ENCODE results near the gene ZBTB7B. TPM values are rescaled to one million over a fixed set of nuclear protein-coding genes. Genes with fewer than 3 reads are reported as not detected.

The ZBTB7B gene
- total RNA-seq, 1 donor, result 22.6 TPM

DNA sequence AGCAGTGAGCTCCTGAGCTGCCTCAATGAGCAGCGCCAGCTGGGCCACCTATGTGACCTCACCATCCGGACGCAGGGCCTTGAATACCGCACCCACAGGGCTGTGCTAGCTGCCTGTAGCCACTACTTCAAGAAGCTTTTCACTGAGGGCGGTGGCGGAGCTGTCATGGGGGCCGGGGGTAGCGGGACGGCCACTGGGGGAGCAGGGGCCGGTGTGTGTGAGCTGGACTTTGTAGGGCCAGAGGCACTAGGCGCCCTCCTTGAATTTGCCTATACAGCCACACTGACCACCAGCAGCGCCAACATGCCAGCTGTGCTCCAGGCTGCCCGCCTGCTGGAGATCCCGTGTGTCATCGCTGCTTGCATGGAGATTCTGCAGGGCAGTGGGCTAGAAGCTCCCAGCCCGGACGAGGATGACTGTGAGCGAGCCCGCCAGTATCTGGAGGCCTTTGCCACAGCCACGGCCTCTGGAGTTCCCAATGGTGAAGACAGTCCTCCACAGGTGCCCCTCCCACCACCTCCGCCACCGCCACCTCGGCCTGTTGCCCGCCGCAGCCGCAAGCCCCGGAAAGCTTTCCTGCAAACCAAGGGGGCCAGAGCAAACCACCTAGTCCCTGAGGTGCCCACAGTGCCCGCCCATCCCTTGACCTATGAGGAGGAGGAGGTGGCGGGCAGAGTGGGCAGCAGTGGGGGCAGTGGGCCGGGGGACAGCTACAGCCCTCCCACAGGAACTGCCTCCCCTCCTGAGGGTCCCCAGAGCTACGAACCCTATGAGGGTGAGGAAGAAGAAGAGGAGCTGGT lies 12.3 kb downstream of the ZBTB7B start:
- no peak for DNase-seq (ENCODE audit: low read depth in 2 of 3, low spot score in 2 of 3)

DNA sequence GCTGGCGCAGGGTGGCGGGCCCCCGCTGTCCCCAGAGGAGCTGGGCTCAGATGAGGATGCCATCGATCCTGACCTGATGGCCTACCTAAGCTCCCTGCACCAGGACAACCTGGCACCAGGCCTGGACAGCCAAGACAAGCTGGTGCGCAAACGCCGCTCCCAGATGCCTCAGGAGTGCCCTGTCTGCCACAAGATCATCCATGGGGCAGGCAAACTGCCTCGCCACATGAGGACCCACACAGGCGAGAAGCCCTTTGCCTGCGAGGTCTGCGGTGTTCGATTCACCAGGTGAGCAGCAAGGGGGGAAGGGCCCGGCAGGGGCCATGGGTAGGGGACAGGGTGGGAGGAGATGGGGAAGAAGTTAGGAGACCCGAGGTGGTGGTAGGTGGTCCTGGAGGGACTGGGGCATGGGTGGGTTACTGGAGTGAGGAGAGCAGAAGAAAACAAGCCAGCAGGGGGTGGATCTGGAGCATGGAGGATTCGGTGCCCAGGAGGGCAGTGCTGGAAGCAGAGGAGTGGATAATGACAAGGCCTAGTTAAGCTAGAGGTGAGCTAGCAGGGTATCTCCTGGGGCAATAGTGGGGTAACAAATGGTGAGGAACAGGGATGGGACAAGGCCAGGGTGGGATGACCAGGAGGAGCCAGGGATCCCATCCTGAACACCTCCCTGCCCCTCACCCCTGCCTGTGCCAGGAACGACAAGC lies 13.1 kb downstream of the ZBTB7B start:
- DNase-seq (ENCODE audit: low read depth in 2 of 3, low spot score in 2 of 3), result no peak

DNA sequence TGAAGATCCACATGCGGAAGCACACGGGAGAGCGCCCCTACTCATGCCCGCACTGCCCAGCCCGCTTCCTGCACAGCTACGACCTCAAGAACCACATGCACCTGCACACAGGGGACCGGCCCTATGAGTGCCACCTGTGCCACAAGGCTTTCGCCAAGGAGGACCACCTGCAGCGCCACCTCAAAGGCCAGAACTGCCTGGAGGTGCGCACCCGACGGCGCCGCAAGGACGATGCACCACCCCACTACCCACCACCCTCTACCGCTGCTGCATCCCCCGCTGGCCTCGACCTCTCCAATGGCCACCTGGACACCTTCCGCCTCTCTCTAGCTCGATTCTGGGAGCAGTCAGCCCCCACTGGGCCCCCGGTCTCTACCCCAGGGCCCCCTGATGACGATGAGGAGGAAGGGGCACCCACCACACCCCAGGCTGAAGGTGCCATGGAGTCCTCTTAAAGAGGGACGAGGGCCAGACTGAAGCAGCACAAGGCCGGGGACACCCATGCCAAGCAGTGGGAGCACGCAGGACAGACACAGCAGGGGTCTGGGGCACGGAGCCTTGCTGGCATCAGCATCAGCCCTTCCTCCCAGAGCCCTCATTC lies 13.7 kb downstream of the ZBTB7B start:
- DNase-seq (ENCODE audit: low read depth in 2 of 3, low spot score in 2 of 3), result no peak

- peak; percentile 81 to 92 (median 91) for DNase-seq (ENCODE audit: low read depth in 2 of 3, low spot score in 2 of 3)
Observed at GRCh38 chr1:155017041-155017945, 14.7 kb downstream of the ZBTB7B start.

DNA sequence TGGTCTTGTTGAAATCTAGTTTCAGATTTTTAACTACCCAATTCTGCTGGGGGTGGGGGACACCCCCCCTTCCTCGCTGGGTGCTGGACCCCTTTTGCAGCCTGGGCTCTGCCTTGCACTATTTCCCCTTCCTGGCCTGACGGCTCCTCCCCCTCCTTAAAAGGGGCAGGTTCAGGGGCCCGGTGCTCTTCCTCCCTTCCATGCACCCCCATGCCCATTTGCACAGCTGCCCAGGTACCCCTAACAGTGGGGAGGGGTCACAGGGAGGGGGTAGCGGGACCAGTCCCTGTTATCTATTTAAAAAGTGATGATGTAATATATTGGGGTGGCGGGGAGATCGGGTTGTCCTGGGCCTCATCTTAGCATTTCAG lies 15.3 kb downstream of the ZBTB7B start:
- no peak for DNase-seq (ENCODE audit: low read depth in 2 of 3, low spot score in 2 of 3)

- DNase-seq (ENCODE audit: low read depth in 2 of 3, low spot score in 2 of 3), result no peak
Observed at GRCh38 chr1:155018617-155019348, 16.2 kb downstream of the ZBTB7B start.

- DNase-seq (ENCODE audit: low read depth in 2 of 3, low spot score in 2 of 3), result no peak
Observed at GRCh38 chr1:155019377-155020245, 17.0 kb downstream of the ZBTB7B start.

DNA sequence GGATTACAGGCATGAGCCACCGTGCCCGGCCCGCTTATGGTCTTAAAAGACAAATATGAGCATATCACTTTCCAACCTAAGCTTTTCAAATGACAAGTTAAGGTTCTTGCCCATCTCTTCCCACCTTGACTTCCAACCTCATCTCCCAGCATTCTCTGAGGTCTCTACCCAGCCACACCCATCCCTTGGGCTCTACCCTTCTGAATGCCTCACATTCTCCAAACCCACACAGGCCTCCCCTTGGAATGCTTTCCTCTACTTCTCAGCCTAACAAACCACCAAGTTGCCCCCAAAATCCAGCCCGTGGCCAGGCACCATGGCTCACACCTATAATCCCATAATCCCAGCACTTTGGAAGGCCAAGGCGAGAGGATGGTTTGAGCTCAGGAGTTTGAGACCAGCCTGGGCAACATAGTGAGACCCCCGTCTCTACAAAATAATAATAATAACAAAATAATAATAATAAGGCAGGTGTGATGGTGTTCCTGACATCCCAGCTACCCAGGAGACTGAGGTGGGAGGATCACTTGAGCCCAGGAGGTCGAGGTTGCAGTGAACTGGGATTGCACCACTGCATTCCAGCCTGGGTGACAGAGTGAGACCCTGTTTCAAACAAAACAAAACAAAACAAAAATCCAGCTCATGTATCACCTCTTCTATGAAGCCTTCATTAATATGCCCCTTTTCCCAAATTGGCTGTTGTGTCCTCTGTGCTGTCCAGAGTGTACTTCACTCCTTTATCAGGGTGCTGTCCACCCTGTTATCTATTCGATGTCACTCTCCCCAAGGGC lies 19.7 kb downstream of the ZBTB7B start:
- no peak for DNase-seq (ENCODE audit: low read depth in 2 of 3, low spot score in 2 of 3)

DNA sequence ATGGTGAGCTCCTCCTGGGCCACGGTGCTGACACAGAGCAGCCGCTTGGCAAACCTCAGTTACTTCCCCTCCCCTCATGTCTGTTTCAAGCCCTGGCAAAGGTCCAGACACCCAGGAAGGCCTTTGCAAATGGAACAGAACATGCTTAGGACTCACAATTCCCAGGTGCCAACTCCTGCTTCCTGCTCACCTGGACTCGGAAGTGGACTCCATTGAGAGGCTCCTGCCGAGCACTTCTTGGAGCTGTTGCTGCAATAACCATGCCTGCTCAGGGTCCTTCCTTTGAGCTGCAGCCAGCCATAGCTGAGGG lies 20.3 kb downstream of the ZBTB7B start:
- DNase-seq (ENCODE audit: low read depth in 2 of 3, low spot score in 2 of 3), result no peak

DNA sequence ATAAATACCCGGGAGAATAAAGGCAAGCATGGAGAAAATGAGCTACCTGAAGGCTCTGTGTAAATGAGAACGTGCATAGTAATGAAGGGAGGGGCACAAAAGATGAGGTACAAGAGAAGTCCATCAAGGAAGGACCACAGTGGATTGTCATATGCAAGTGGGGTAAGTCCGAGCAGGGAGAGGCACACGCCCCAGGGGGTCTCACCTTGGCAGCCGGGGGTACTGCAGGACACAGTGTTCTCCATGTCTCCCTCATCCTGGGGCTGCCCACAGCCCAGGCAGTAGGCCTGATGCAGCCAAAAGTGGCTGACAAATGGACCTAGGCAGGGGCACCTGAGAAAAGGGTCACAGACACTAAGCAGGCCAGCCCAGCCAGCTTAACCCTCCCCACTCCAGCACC lies 21.0 kb downstream of the ZBTB7B start:
- DNase-seq (ENCODE audit: low read depth in 2 of 3, low spot score in 2 of 3), result no peak

GRCh38 chr1:155024315-155024714 lies 21.7 kb downstream of the ZBTB7B start:
- DNase-seq (ENCODE audit: low read depth in 2 of 3, low spot score in 2 of 3), result no peak

GRCh38 chr1:155026154-155026553 lies 23.6 kb downstream of the ZBTB7B start:
- no peak for DNase-seq (ENCODE audit: low read depth in 2 of 3, low spot score in 2 of 3)

- no peak for DNase-seq (ENCODE audit: low read depth in 2 of 3, low spot score in 2 of 3)
Observed at GRCh38 chr1:155026588-155026987, 24.0 kb downstream of the ZBTB7B start.

DNA sequence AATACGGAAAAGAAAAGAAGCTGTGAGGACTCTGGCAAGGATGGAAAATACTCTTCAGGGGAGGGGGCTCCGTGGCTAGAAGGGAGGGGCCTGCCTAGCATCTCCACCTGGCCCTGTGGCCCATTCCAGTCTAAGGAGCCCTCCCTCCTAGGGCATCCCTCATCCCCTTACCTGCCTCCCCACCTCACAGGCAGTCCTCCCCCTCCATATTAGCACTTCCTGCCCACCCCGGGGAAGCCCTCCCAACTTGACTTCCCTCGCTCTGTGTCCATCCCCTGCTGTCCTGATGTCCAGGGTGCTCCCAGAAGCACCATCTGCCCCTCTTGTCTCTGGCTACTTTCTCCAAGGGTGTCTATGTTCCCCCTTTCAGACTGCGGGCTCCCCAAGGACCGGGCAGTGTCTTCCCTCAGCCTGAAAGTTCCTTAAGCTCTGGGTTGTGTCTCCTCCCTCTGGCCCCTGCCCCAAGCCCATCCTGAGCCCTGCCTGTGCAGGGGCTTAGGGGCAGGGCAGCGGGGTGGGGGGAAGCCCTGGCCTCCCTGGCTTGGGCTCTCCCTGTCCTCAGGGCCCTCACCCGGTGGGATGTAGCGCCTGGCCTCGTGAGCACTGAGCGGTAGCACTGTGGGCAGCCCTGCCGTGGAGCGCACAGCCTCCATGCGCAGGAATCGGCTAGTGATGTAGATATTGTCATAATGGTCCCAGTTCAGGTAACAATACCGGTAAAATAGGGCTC lies 27.1 kb downstream of the ZBTB7B start:
- DNase-seq (ENCODE audit: low read depth in 2 of 3, low spot score in 2 of 3), result no peak

DNA sequence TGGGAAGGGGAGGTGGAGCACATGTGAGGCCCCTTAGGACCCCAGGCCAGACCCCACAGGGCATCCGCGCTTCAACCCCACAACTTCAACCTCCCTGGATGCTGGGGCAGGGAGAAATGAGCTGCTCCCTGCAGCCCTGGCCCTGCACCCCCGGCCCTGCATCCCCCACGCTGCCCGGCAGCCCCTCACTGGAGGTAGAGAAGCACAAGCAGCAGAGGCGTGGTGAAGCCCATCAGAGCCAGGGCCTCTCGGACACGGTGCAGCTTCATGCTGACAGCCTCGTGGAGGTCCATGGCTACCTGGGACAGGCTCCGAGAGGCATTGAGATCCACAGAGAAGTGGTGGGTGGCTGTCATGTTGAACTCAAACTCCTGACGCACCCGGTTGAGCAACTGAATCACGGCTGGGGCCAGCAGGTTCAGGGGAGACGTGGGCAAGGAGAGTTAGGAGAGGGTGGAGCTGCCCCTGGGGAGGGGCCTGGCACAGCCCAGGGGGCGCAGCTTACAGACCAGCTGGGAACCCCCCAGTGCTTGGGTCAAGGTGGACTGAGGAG lies 27.7 kb downstream of the ZBTB7B start:
- no peak for DNase-seq (ENCODE audit: low read depth in 2 of 3, low spot score in 2 of 3)

DNA sequence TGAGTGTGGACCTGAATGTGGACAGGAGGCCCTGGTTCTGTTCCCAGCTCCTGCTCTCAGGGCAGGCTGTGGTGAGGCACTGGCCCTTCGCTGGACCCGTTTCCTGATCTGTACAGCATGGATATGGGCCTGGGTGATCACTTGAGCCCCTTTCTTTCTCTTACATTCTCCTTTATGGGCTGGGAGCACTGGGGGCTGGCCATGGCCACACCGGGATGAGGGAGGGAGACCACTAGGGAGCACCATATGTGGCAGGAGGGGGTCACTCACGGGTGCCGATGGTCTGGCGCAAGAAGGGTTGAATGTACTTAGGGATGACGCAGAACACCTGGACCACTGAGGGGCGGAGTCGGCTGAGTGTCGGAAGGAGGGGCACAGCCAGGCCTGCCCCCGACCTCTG lies 28.3 kb downstream of the ZBTB7B start:
- no peak for DNase-seq (ENCODE audit: low read depth in 2 of 3, low spot score in 2 of 3)

DNA sequence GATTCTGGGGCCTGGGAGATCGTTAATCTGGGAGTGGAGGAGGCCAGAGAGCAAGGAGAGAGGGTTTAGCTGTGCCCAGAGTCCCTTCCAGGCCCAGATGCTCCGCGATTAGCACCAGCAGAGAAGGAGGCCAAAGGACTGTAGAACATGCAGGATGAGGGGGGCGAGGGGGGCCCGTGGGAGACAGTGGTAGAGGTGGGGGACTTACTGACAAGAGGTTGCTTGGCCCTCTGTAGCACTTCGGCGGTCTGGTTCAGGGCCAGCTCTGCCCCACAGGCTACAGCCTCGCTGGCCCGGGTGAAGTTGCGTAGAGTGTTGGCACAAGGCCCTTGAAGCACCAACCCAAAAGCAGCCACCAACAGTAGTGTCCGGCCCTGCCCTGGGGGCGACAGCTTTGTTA lies 30.3 kb downstream of the ZBTB7B start:
- no peak for DNase-seq (ENCODE audit: low read depth in 2 of 3, low spot score in 2 of 3)

GRCh38 chr1:155033524-155033923 lies 30.9 kb downstream of the ZBTB7B start, which contains the start of the genes DCST1 and DCST2:
DCST1 (plus strand) TSS chr1:155033824; CDS start chr1:155034037, 213 bp downstream.
DCST2 (minus strand) TSS chr1:155033781; CDS start chr1:155033701, 80 bp downstream.
- no peak for DNase-seq (ENCODE audit: low read depth in 2 of 3, low spot score in 2 of 3)

Measured in hematopoietic multipotent progenitor cell (in vitro differentiated cells).